PC-9 (cell line): ENCODE measurements around the gene TRIM40. TPM values are rescaled to one million over a fixed set of nuclear protein-coding genes. Genes with fewer than 3 reads are reported as not detected.
A peak's percentile ranks its signal among the peaks of the same experiment; 100 is the strongest.

Source experiments
- BruUV-seq: library from RNA; stranded (reverse); fragments of 400-500 nt; replicated peaks from 2 replicates; lab custom pipeline; 2021; lab: Mats Ljungman, UMichigan
- CTCF ChIA-PET: fragments of 300-600 bp; sonication (Branson Sonifier 250); formaldehyde crosslinking; loops from one replicate; lab custom pipeline; 2022; ENCODE audit warnings: antibody characterized with exemption; lab: Charles Lee
- POLR2A ChIA-PET: fragments of 300-600 bp; sonication (Branson Sonifier 250); formaldehyde crosslinking; loops from one replicate; lab custom pipeline; 2022; ENCODE audit warnings: antibody characterized with exemption; ENCODE audit not compliant: unreplicated experiment; lab: Charles Lee
- DNase-seq, 2 experiments: peaks; one replicate each; pipeline versions ENCODE4 v3.0.0 to v3.0.0-alpha.2; 2015 to 2022; ENCODE audit warnings: mixed read lengths in 1 of 2
- H2AFZ ChIP-seq: fragments of 200-600 bp; sonication (generic); 2 replicates; pipeline ENCODE4 v1.8.1; 2017; ENCODE audit warnings: antibody characterized with exemption
- H3F3A ChIP-seq: fragments of 200-600 bp; sonication (generic); 2 replicates; pipeline ENCODE4 v1.8.1; 2017; ENCODE audit warnings: antibody characterized with exemption, mild to moderate bottlenecking, low read depth; ENCODE audit not compliant: insufficient read depth
- H3K27ac ChIP-seq: fragments of 200-600 bp; sonication (generic); 2 replicates; pipeline ENCODE4 v1.6.1; 2016; ENCODE audit warnings: mixed run types
- H3K27me3 ChIP-seq: fragments of 200-600 bp; sonication (generic); 2 replicates; pipeline ENCODE4 v1.6.1; 2016; ENCODE audit warnings: low read depth, mixed run types; ENCODE audit not compliant: insufficient read depth
- H3K36me3 ChIP-seq: fragments of 200-600 bp; sonication (generic); 2 replicates; pipeline ENCODE4 v1.6.1; 2016; ENCODE audit warnings: low read depth, mixed run types
- H3K4me1 ChIP-seq: fragments of 200-600 bp; sonication (generic); replicated peaks from 2 replicates; pipeline ENCODE4 v1.6.1; 2016; ENCODE audit warnings: mixed run types; ENCODE audit not compliant: insufficient read depth
- H3K4me2 ChIP-seq: fragments of 200-600 bp; sonication (generic); 2 replicates; pipeline ENCODE4 v1.6.1; 2017; ENCODE audit warnings: mixed run types
- H3K4me3 ChIP-seq: fragments of 200-600 bp; sonication (generic); 2 replicates; pipeline ENCODE4 v1.6.1; 2016; ENCODE audit warnings: mixed run types
- H3K79me2 ChIP-seq: fragments of 200-600 bp; sonication (generic); 2 replicates; pipeline ENCODE4 v1.6.1; 2017; ENCODE audit warnings: low read depth, mixed run types
- H3K9me2 ChIP-seq: fragments of 200-600 bp; sonication (generic); 2 replicates; pipeline ENCODE4 v1.8.1; 2017; ENCODE audit warnings: mild to moderate bottlenecking; ENCODE audit not compliant: insufficient read depth
- H3K9me3 ChIP-seq: fragments of 200-600 bp; sonication (generic); 2 replicates; pipeline ENCODE4 v1.8.1; 2016; ENCODE audit warnings: low read depth; ENCODE audit not compliant: insufficient read depth
- H4K20me1 ChIP-seq: fragments of 200-600 bp; sonication (generic); 2 replicates; pipeline ENCODE4 v1.8.1; 2017; ENCODE audit not compliant: insufficient read depth
- EZH2 ChIP-seq: fragments of 200-600 bp; sonication (generic); IDR thresholded peaks from 2 replicates; pipeline ENCODE4 v1.8.0; 2017; ENCODE audit warnings: antibody characterized with exemption, low read depth
- intact Hi-C: fragments of 100-400 bp; cut with micrococcal nuclease; formaldehyde crosslinking; loops from one replicate; pipeline ENCODE4 v1.10.0; 2022; ENCODE audit not compliant: unreplicated experiment
- total RNA-seq: library from RNA; stranded (reverse); gene quantifications from 2 replicates; pipeline ENCODE4 v1.2.3, GENCODE V29; 2021
- TF ChIP-seq, protein P1 (sequence below): fragments of 200-600 bp; sonication (generic); conservative IDR thresholded peaks from 2 replicates; pipeline ENCODE4 v1.6.1; 2017; ENCODE audit warnings: mixed run types, antibody characterized with exemption, mild to moderate bottlenecking, moderate library complexity

TRIM40 gene
- total RNA-seq, 1 experiment from 2014 or later = not detected

DNA sequence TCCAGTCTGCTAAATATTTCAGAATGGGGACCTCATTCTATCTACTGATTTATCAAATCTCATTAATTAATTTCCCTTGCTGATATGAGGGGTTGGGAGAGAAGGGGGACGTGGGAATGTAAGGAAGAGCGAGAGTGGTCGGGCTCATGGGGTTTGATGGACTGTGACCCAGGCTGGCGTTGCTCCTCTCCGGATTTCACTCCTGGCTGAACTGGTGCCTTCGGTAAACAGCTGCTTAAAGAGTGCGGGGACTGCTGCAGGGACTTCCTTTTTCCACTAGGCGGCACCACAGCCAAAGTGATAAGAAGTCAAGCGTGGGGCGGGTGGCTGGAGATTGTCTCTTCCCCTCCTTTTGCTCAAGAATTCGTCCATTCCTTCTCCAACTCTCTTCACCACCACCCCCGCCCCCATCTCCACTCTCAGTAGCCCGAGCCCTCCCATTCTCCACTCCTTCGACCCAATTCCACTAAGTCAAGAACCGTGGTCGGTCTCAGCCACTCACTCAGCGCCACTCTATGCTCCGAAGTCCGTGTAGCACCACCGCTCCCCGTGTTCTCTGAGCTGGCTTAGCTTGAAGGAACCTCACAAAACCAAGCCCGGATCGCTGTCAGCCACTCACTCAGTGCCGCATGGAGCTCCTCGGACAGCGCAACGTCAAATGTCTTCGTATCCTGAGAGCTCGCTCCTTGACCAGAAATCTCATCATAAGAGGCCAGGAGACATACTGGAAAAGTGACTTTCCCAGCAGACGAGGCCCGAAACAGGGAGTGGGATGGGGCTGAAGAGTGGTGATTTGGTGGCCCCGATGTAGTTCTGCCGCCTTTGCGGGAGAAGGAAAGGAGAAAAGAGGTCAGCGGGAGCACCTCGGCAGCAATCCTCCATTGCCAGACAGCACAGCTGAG lies 32.7 kb upstream of the TRIM40 start:
- Histone ChIP-seq H2AFZ (no peak overlapping the region), H3K4me1 (peaks cover 54% of the 10 kb centered on the region), H4K20me1 (no peaks in the 10 kb centered on the region), H3K4me2 (peak overlapping the region; percentile 87), H3K36me3 (peaks cover 7% of the 10 kb centered on the region; the same call in 1 of the 2 replicates), H3K9me3 (no peaks in the 10 kb centered on the region), H3K27me3 (no peaks in the 10 kb centered on the region), H3K79me2 (peaks cover 7% of the 10 kb centered on the region), H3K4me3 (peak overlapping the region; percentile 55; the same call in 1 of the 2 replicates), H3K9me2 (no peaks in the 10 kb centered on the region), H3F3A (peaks cover 52% of the 10 kb centered on the region; the same call in 1 of the 2 replicates), H3K27ac (no peak overlapping the region)
- TF ChIP-seq, protein P1, sequence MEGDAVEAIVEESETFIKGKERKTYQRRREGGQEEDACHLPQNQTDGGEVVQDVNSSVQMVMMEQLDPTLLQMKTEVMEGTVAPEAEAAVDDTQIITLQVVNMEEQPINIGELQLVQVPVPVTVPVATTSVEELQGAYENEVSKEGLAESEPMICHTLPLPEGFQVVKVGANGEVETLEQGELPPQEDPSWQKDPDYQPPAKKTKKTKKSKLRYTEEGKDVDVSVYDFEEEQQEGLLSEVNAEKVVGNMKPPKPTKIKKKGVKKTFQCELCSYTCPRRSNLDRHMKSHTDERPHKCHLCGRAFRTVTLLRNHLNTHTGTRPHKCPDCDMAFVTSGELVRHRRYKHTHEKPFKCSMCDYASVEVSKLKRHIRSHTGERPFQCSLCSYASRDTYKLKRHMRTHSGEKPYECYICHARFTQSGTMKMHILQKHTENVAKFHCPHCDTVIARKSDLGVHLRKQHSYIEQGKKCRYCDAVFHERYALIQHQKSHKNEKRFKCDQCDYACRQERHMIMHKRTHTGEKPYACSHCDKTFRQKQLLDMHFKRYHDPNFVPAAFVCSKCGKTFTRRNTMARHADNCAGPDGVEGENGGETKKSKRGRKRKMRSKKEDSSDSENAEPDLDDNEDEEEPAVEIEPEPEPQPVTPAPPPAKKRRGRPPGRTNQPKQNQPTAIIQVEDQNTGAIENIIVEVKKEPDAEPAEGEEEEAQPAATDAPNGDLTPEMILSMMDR = peak; percentile 94
- no peak for TF ChIP-seq EZH2
- peak; percentile 72 to 85 for DNase-seq
- POLR2A ChIA-PET = interaction anchor here (0.6 to 0.7 kb wide), 3 partner anchors 11 to 404 kb away, joined by 3 to 8 read pairs (median 3); no protein-coding TSS in a partner anchor
- intact Hi-C loops = loop anchor here (1.0 to 5.0 kb wide), 6 partner anchors 28 to 224 kb away; partner anchors contain the start of genes POLR1H, PPP1R11, TRIM26 and TRIM39
- CTCF ChIA-PET = interaction anchor here (0.6 to 2.4 kb wide), 9 partner anchors 11 to 456 kb away, joined by 3 to 28 read pairs (median 4); no protein-coding TSS in a partner anchor
- no TSS peak for BruUV-seq

DNA sequence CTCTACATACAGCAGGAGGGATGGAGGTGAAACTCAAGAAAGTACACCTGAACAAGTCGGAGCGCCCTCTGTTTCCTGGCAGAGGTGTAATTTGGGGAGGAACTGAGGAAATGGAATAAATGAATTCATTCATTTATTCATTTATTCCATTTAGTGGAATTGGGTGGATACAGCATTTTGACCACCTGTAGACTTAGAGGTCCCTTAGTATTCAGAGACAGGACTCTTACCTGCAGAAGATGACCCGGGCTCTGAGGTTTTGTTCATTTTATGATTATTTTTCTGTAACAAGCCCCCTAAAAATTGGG lies 32.1 kb upstream of the TRIM40 start:
- no peaks in the 10 kb centered on the region for H4K20me1 ChIP-seq
- H3K79me2 ChIP-seq = peaks cover 13% of the 10 kb centered on the region
- H3K9me2 ChIP-seq = no peaks in the 10 kb centered on the region
- peaks cover 53% of the 10 kb centered on the region for H3K4me1 ChIP-seq
- ChIA-PET POLR2A (interaction anchor here (0.7 kb wide), 1 partner anchor 12 kb away, joined by 8 read pairs; no protein-coding TSS in a partner anchor), CTCF (interaction anchor here (0.6 to 2.4 kb wide), 8 partner anchors 12 to 456 kb away, joined by 3 to 28 read pairs (median 4); no protein-coding TSS in a partner anchor)
- BruUV-seq = no TSS peak
- H3K4me3 ChIP-seq = no peak overlapping the region
- no peak overlapping the region for H2AFZ ChIP-seq
- intact Hi-C loops = loop anchor here (1.0 to 5.0 kb wide), 5 partner anchors 27 to 223 kb away; partner anchors contain the start of genes POLR1H, TRIM26 and TRIM39
- peaks cover 7% of the 10 kb centered on the region for H3K36me3 ChIP-seq
- TF ChIP-seq EZH2 = no peak
- TF ChIP-seq, protein P1 = no peak
- no peak for DNase-seq
- H3K27ac ChIP-seq = no peak overlapping the region
- H3K27me3 ChIP-seq = no peaks in the 10 kb centered on the region
- peaks cover 52% of the 10 kb centered on the region; the same call in 1 of the 2 replicates for H3F3A ChIP-seq
- no peaks in the 10 kb centered on the region for H3K9me3 ChIP-seq
- H3K4me2 ChIP-seq = no peak overlapping the region

DNA sequence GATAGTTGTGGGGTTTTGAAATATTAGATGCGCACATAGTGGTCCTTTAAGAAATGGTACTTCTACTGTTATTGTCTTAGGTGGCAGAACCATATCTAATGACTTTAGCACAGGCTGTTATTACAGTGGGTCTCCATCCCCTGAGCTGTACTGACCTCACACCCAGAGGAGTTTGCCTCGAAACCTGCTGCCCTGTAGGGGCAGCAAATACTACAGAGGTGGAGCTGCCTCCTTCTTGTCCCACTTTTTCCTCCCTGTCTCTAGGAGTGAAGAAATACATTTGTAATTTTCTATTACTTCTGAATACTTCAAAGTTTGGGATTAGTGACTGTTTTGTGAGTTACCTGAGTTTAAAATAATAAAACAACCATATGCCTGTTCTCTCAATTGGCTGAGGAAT lies 31.3 kb upstream of the TRIM40 start:
- Histone ChIP-seq H3K4me1 (peaks cover 53% of the 10 kb centered on the region), H3K4me3 (no peak overlapping the region), H3K27me3 (no peaks in the 10 kb centered on the region), H2AFZ (no peak overlapping the region), H3K27ac (no peak overlapping the region), H3K4me2 (no peak overlapping the region), H4K20me1 (no peaks in the 10 kb centered on the region), H3K9me2 (no peaks in the 10 kb centered on the region), H3K36me3 (peaks cover 7% of the 10 kb centered on the region), H3F3A (peaks cover 52% of the 10 kb centered on the region; the same call in 1 of the 2 replicates), H3K9me3 (no peaks in the 10 kb centered on the region), H3K79me2 (peaks cover 21% of the 10 kb centered on the region)
- ChIA-PET POLR2A (no interaction called here), CTCF (interaction anchor here (2.4 kb wide), 1 partner anchor 26 kb away, joined by 28 read pairs; no protein-coding TSS in a partner anchor)
- intact Hi-C loops = loop anchor here (5.0 kb wide), 1 partner anchor 223 kb away; the partner anchor contains the start of gene TRIM39
- TF ChIP-seq EZH2 = no peak
- TF ChIP-seq, protein P1 = no peak
- no peak for DNase-seq
- no TSS peak for BruUV-seq
